ENCODE measurements around the gene CTDSP1. TPM values are rescaled to one million over a fixed set of nuclear protein-coding genes. Genes with fewer than 3 reads are reported as not detected.

The CTDSP1 gene
- polyA plus RNA-seq, 1 of the 3 experiments (the other 2 are of a cell fraction), result 88.0 TPM

- TF ChIP-seq FOSL2 (IDR thresholded peaks at IDR 0.05; ENCODE audit: borderline replicate concordance, low read depth), result no peak
- no peak for TF ChIP-seq MXI1 (IDR thresholded peaks at IDR 0.05; ENCODE audit: low read depth, low read length)
- TF ChIP-seq GABPA (IDR thresholded peaks at IDR 0.05; ENCODE audit: low read depth), result no peak
- TF ChIP-seq MEF2A (IDR thresholded peaks at IDR 0.05; ENCODE audit: borderline replicate concordance, low read depth), result no peak
- TF ChIP-seq TCF12 (IDR thresholded peaks at IDR 0.05), result no peak
- TF ChIP-seq CHD2 (IDR thresholded peaks at IDR 0.05; ENCODE audit: low read length, partially characterized antibody), result no peak
- TF ChIP-seq FOXM1 (IDR thresholded peaks at IDR 0.05; ENCODE audit: low read depth), result no peak
- TF ChIP-seq MAX (IDR thresholded peaks at IDR 0.05; ENCODE audit: low read depth), result no peak
- TF ChIP-seq RCOR1 (IDR thresholded peaks at IDR 0.05; ENCODE audit: low read length), result no peak
- no peak for TF ChIP-seq EP300 (IDR thresholded peaks at IDR 0.05; ENCODE audit: borderline replicate concordance in 1 of 2, low read depth in 1 of 2, low read length in 1 of 2)
- no peak for TF ChIP-seq SIN3A (IDR thresholded peaks at IDR 0.05; ENCODE audit: borderline replicate concordance, low read depth, low read length)
- TF ChIP-seq TEAD4 (IDR thresholded peaks at IDR 0.05; ENCODE audit: borderline replicate concordance, insufficient read depth), result no peak
- TF ChIP-seq USF1 (IDR thresholded peaks at IDR 0.05; ENCODE audit: borderline replicate concordance, low read depth), result no peak
- TF ChIP-seq CTCF (IDR thresholded peaks at IDR 0.05), result no peak
- TF ChIP-seq NFIC (IDR thresholded peaks at IDR 0.05; ENCODE audit: borderline replicate concordance), result no peak
- no peak for TF ChIP-seq RFX5 (IDR thresholded peaks at IDR 0.05; ENCODE audit: low read length)
- no peak for TF ChIP-seq REST (IDR thresholded peaks at IDR 0.05; ENCODE audit: low read depth, low read length)
- no peaks in the 10 kb centered on the region for H3K9me3 ChIP-seq
- no peaks in the 10 kb centered on the region for H3K27me3 ChIP-seq (ENCODE audit: insufficient read depth)
- POLR2A ChIA-PET, result no interaction called here
- no peaks in the 10 kb centered on the region for H3K9me2 ChIP-seq
- CTCF ChIA-PET, result no interaction called here
- H3F3A ChIP-seq (replicated peaks; ENCODE audit: insufficient read depth), result peaks cover 5% of the 10 kb centered on the region
- H4K20me1 ChIP-seq (ENCODE audit: insufficient read depth), result no peaks in the 10 kb centered on the region
- H3K4me1 ChIP-seq (ENCODE audit: control insufficient read depth in 1 of 2, insufficient read depth in 2 of 2, low read depth in 1 of 2, low read length in 1 of 2), result no peaks in the 10 kb centered on the region
- DNase-seq, result no peak
- WGBS (ENCODE audit: low lambda C conversion rate), result 91% methylated on average over 4 of the region's 4 CpGs
- H2AFZ ChIP-seq (ENCODE audit: low read depth), result no peak overlapping the region
- H3K27ac ChIP-seq (ENCODE audit: low read depth in 2 of 2, low read length in 1 of 2), result no peak overlapping the region; a peak in 1 of 4 replicates
- H3K4me3 ChIP-seq (ENCODE audit: low read depth in 2 of 2, low read length in 1 of 2), result no peak overlapping the region
- H3K36me3 ChIP-seq (replicated peaks in 1 of 2; ENCODE audit: control insufficient read depth in 1 of 2, insufficient read depth in 2 of 2, low read length in 1 of 2), result no peaks in the 10 kb centered on the region
- no peaks in the 10 kb centered on the region for H3K79me2 ChIP-seq (ENCODE audit: insufficient read depth)
- H3K4me2 ChIP-seq, result no peak overlapping the region
- no peak overlapping the region for H3K9ac ChIP-seq
These were observed 24.9 kb upstream of the CTDSP1 start for GRCh38 chr2:218374795-218375194.
